ENCODE results near the gene HACD2. TPM values are rescaled to one million over a fixed set of nuclear protein-coding genes. Genes with fewer than 3 reads are reported as not detected.

HACD2 gene
- total and polyA plus RNA-seq, 8 donors = 5.3 to 36.0 (median 14.4) TPM

DNA sequence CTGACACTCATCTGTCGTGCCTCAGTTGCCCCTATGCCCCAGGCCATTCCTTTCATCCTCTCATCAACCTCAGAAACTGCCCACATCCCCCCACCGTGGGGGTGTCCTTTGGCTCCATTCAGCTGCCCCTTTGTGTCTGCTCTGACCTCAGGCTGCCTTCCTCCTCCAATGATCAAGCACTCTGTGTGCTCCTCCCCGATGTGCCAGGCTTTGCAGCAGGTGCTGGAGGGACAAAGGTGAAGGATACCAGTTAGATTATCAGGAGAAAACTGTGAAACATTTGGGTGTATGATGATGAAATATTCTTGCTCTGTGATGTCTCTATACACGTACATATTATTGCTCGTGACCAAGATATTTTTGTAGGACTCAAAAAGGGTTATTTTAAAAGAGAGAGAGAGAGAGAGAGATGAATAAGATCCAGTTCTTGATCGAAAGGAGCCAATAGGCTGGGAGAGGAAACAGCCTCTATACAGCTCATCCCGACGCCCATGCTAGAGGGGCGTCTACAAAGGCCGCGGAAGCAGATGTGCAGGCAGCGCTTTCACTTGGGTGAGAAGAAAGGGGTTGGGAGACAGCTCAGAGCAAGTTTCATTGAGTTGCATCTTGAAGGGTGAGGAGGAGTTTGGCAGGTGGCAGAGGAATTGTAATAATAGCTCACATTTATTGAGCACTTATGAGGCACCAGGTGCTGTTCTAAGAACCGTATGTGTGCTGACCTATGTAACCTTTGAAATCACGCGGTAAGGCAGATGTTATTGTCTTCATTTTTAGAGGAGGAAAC lies 107.7 kb downstream of the HACD2 start:
- no peaks in the 10 kb centered on the region for H3K9me3 ChIP-seq
- no peak for TF ChIP-seq EP300 (IDR thresholded peaks at IDR 0.05)
- WGBS, 5 donors = 70 to 78% (median 75%) methylated on average over 15 of the region's 15 CpGs
- no peak overlapping the region for H3K4me3 ChIP-seq
- intact Hi-C loops (cut with DNase I; ENCODE audit: low total_unique reads) = no loop called here
- no peaks in the 10 kb centered on the region for H3K4me1 ChIP-seq
- no peak overlapping the region for H3K27ac ChIP-seq
- DNase-seq = no peak
- peaks cover 0 to 14% (median 3%) of the 10 kb centered on the region in 3 donors for H3K27me3 ChIP-seq
- H3K36me3 ChIP-seq = no peaks in the 10 kb centered on the region

DNA sequence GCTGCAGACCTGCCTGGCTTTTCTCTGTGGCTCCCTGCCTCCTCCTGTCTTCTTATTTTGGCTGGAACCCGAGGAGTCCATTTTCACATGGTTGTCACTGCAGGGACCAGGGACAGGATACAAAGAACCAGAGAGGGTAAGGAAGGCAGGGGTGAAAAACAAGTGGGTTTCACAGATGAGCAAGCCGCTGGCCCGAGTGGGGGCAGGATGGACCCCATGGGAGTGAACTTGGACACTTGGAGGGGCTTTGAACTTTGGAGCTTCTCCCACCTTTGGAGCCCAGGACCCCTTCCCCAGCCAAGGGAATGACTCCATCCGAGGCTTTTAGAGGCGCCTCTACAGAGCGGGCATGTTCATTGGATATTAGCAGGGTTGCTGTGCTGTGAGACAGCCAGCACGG lies 109.1 kb downstream of the HACD2 start:
- Histone ChIP-seq H3K27ac (no peak overlapping the region), H3K4me3 (no peak overlapping the region), H3K9me3 (no peaks in the 10 kb centered on the region), H3K36me3 (no peaks in the 10 kb centered on the region), H3K4me1 (no peaks in the 10 kb centered on the region), H3K27me3 (peaks cover 0 to 14% (median 3%) of the 10 kb centered on the region in 3 donors)
- intact Hi-C loops (cut with DNase I; ENCODE audit: low total_unique reads) = no loop called here
- WGBS, 5 donors = 79 to 90% (median 83%) methylated on average over 7 of the region's 7 CpGs
- TF ChIP-seq POLR2A (IDR thresholded peaks at IDR 0.05) = no peak
- TF ChIP-seq EP300 (IDR thresholded peaks at IDR 0.05) = no peak
- TF ChIP-seq, protein P1, sequence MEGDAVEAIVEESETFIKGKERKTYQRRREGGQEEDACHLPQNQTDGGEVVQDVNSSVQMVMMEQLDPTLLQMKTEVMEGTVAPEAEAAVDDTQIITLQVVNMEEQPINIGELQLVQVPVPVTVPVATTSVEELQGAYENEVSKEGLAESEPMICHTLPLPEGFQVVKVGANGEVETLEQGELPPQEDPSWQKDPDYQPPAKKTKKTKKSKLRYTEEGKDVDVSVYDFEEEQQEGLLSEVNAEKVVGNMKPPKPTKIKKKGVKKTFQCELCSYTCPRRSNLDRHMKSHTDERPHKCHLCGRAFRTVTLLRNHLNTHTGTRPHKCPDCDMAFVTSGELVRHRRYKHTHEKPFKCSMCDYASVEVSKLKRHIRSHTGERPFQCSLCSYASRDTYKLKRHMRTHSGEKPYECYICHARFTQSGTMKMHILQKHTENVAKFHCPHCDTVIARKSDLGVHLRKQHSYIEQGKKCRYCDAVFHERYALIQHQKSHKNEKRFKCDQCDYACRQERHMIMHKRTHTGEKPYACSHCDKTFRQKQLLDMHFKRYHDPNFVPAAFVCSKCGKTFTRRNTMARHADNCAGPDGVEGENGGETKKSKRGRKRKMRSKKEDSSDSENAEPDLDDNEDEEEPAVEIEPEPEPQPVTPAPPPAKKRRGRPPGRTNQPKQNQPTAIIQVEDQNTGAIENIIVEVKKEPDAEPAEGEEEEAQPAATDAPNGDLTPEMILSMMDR (IDR thresholded peaks at IDR 0.05) = no peak
- TF ChIP-seq POLR2AphosphoS5 (IDR thresholded peaks at IDR 0.05) = no peak
- DNase-seq = no peak

DNA sequence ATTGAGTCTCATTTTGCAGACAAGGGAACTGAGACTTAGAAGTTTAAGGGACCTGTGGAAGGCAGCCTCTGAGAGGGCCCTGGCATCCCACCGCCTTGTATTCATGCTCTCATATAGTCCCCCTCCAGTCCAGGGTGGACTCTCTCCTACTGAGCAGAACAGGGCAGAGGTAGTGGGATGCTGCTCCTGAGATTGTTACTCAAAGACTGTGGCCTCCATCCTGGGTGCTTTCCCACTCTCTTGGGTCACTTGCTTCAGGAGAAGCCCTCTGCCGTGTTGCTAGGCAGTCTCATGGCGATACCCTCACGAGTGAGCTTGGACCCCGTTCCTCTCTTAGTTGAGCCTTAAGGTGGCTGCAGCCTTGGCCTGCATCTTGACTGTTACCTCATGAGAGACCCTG lies 113.7 kb downstream of the HACD2 start:
- intact Hi-C loops (cut with DNase I; ENCODE audit: low total_unique reads) = no loop called here
- WGBS, 5 donors = 88 to 94% (median 92%) methylated on average over 5 of the region's 5 CpGs
- DNase-seq = no peak
- H3K4me1 ChIP-seq = no peaks in the 10 kb centered on the region
- TF ChIP-seq, protein P1 (IDR thresholded peaks at IDR 0.05) = no peak
- TF ChIP-seq POLR2AphosphoS5 (IDR thresholded peaks at IDR 0.05) (no peak), POLR2A (IDR thresholded peaks at IDR 0.05) (no peak), EP300 (IDR thresholded peaks at IDR 0.05) (no peak)
- no peak overlapping the region for H3K4me3 ChIP-seq
- H3K36me3 ChIP-seq = no peaks in the 10 kb centered on the region
- H3K27ac ChIP-seq = no peak overlapping the region
- no peaks in the 10 kb centered on the region for H3K9me3 ChIP-seq
- peaks cover 0 to 10% (median 3%) of the 10 kb centered on the region in 3 donors for H3K27me3 ChIP-seq

- 79 to 83% (median 81%) methylated on average over 11 of the region's 11 CpGs for WGBS, 5 donors
- TF ChIP-seq, protein P1 (IDR thresholded peaks at IDR 0.05) = no peak
- no peak for TF ChIP-seq POLR2A (IDR thresholded peaks at IDR 0.05)
- TF ChIP-seq EP300 (IDR thresholded peaks at IDR 0.05) = no peak
- TF ChIP-seq POLR2AphosphoS5 (IDR thresholded peaks at IDR 0.05) = no peak
- no peak overlapping the region for H3K27ac ChIP-seq
Measured at GRCh38 chr3:123469323-123469995, 115.4 kb downstream of the HACD2 start.

More at GRCh38 chr3:123469323-123469995, 115.4 kb downstream of the HACD2 start:
- intact Hi-C loops (cut with DNase I; ENCODE audit: low total_unique reads) = no loop called here
- H3K4me3 ChIP-seq = no peak overlapping the region
- H3K36me3 ChIP-seq = no peaks in the 10 kb centered on the region
- no peak for DNase-seq
- H3K27me3 ChIP-seq = peaks cover 0 to 4% (median 0%) of the 10 kb centered on the region in 3 donors
- no peaks in the 10 kb centered on the region for H3K9me3 ChIP-seq
- H3K4me1 ChIP-seq = no peaks in the 10 kb centered on the region

All from stomach (tissue), 9 donors.